HTERT RPE-1 (cell line): Measurements from ENCODE around the gene PLXND1.

ENCODE experiments used
- in situ Hi-C: fragments of 300-500 bp; cut with MboI; formaldehyde crosslinking; loops from 4 replicates; pipeline ENCODE4 v1.14.3; 2020; ENCODE audit warnings: low sequenced_read_pairs

PLXND1 gene

DNA sequence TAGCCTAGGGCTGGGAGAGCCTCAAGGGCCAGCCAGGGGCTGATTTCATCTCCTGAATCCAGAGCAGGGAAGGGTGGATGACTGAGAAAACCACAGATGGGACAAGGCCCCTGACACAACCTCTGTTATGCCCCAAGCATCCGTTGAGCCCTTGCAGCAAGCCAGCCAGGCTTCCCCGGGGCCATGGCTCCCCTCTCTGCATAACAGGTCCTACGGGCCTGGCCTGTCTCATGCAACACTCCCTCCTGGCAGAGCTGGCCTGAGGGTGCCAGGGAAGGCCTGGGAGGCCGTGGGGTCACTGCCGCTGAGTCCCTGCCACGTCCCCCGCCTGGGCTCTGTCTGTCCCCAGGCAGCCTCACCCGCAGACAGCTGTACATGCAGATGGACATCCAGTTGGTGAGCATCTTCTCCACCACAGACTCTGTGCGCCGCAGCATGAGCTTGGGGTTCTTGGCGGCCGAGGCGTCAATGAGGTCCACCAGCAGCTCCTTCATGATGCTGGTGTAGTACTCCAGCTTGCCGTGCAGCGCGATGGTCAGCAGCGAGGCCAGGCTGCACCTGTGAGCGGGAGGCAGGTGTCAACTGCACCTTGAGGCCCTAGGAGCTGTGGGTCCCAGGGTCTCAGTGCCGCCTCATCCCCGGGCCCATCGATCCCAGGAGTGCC is 41.4 kb downstream of the PLXND1 start:
- in situ Hi-C loops, result no loop called here

DNA sequence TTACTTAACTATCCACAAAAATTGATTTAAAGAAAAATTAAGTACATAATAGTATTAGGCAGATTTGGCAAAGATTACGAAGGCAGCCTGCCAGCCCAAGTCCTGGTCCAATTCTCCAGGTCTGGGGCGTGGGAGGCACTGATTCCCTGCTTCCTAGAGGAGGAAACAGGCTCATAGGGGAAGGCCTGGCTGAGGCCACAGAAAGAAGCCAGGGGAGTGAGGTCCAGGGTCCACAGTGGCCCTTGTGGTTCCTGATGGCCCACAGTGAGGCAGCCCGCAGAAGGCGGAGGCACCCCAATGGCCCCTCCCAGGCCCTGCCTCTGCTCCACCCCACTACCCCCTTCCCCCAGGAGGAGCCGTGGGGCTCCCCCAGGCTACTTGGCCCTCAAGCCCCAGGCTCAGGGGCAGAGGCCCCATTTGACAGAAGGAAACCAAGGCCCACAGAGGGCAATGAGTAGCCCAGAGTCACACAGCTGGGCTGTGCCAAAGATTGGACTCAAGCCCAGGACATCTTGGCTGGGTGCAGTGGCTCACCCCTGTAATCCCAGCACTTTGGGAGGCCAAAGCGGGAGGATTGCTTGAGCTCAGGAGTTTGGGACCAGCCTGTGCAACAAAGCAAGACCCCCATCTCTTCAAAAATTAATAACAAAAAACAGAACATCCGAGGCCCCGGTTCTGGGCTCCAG is 42.5 kb downstream of the PLXND1 start:
- in situ Hi-C loops, result no loop called here

DNA sequence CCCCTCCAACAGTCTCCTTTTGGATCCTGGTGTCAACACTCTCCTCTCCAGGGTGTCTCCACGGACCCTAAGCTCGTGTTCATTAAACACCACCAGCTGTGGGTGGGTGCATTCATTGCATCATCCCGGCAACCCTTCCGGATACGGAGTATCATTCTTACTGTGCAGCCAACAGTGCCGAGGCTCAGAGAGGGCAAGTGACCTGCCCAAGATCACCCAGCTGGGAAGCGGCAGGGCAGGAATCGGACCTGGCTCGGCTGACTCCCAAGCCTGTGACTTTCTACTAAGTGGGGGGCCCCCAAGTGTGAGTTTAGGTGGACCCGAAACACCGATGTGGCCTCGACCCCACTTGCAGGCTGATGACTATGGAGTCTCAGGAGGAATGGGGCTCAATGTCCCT is 43.1 kb downstream of the PLXND1 start:
- in situ Hi-C loops, result no loop called here

DNA sequence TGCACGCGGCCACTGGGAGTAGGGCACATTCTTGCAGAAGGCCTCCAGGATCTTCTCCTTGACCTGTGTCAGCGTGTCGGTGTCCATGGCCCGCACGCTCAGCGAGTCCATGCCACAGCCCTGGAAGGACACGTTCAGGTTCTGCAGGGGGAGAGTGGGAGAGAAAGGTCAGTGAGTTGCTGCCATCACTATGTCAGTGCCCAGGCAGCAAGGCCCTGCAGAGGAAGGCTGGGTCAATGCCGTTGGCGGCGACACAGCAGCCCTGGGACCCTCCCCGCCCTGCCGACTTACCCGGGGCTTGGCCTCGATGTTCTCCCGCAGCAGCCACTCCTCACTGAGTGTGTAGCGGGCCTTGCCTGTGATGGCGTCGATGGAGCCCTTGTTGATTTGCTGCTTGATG is 43.7 kb downstream of the PLXND1 start:
- in situ Hi-C loops, result no loop called here

DNA sequence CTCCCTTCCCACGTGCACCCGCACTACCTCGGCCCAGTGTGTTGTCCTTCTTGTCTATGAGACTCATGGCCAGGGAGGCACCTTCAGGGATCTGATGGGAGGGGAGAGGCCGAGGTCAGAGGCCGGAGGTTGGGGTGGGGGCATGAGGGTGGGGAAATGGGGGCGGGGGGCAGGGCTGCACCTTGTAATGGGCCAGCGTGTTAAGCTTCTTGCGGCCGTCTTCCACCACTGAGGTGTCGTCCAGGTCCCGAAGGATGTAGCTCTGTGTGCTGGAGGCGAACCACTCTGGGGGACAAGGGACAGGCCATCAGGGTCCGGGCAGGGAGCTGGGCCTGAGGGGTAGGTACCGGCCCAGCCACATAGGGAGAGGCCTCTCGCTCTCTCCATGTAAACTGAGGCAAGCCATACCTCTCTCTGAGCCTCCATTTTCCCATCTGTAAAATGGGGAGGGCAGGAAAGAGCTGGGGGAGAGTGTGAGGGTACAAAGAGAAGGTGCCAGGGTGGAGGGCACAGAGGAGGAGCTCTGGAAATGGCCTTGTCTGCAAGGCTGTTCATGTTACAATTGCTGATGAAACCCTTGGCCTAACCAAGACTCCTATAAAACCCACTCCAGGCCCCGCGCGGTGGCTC is 44.7 kb downstream of the PLXND1 start:
- in situ Hi-C loops, result no loop called here

DNA sequence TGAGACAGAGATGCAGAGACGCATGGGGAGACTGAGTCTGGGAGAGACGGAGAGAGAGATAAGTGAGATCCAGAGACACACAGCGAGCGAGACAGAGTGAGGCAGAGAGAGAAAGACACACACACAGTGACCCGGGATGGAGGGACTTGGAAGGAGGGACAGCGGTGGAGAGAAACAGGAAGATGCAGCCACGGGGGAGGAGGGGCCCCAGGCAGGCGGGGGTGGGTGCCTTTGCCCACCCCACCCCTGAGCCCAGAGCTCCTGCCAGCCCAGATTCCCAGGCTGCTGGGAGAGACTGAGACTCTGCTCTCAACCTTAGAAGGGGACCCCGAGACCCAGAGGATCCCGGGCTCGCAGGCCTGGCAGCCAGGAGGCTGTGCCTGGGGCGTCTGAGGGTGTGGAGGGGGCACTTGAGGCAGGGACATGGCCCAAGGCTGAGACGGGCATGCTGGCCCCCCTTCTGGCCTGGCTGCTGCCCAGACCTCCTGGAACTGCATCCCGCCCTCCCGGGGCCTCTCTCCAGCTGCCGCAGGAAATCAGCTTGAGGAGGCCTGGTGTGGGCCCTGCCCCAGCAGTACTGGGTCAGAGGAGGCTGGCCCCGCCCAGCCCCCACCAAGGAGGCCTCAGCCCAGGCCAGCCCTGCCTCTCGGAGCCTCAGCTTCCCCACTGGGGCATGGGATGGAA is 45.4 kb downstream of the PLXND1 start:
- in situ Hi-C loops, result no loop called here

DNA sequence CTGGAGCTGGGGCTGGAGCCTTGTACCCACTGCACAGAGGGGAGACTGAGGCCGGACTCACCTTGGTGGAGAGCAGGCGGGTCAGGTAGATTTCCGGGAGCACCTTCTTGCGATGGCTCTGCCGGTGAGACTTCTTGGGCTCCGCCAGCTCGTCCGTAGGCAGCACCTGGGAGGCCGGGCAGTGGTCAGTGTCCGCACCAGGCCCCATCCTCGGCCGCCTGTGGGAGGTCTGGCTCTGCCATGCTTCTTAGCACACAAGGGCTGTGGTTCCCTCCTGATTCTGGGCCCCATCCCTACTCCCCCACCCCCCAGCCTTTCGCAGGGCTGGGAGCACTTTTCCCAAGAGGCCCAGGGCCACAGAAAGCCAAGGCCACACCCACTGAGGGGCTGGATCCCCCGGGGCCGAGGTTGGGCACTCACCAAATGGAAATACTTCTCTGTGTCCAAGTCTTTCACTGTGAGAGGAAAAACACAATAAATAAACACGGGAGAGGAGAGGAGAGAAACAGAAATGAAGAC is 46.1 kb downstream of the PLXND1 start:
- in situ Hi-C loops, result no loop called here

DNA sequence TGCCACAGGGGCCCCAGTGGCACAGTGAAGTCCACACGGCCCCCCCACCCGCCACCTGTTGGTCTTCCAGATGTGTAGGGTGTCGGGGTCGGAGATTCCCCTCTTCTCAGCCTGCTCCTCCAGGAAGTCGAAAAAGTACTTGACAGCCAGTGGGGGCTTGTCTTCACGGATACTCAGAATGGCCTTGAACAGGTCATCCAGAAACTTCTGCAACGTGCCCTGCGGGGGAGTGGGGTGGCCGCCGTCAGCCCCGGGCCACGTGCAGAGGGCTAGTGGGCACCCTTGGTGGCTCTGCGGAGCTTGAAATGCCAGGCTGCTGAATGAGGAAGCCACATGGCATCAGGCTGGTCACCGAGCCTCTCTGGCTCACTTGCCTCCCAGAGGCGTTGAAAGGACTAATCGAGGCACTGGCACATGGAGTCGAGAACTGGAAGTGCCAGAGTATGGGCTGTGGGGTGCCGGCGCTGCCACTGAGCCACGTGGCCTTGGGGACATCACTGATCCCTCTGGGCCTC is 46.9 kb downstream of the PLXND1 start:
- in situ Hi-C loops, result no loop called here

DNA sequence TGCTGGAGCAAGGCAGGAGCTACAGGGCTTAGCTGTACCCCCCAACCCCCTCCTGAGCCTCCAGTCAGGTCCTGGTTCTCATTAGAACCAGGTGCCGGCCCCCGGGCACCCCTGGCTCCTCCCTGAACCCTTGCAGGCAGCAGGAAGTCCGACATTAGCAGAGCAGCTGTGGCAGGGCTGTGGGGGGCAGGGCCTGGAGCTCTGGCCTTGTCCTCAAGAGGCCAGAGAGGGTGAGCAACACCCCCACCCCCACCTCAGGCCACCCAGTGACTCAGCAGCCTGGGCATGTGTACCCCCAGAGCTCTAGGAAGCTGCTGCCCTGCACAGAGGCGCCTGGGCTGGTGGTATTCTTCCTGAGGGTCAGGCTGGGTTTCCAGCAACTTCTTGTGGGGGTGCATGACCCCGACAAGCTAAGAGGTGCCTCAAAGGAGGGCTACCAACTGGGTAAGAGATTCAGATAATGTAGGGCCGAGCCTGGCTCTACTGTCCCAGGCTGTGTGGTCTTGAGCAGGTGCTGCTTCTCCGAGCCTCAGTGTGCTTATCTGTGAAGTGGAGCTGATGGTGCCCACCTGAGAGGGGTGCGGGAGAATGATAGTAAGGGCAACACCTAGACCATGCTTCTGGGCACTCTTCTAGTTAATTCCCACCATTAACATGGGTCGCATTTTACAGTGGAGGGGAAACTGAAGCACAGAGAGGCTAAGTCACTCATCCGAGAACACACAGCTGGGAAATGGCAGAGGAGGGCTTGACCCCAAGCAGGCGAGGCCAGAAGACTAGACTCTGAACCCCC is 47.5 kb downstream of the PLXND1 start:
- in situ Hi-C loops, result no loop called here

DNA sequence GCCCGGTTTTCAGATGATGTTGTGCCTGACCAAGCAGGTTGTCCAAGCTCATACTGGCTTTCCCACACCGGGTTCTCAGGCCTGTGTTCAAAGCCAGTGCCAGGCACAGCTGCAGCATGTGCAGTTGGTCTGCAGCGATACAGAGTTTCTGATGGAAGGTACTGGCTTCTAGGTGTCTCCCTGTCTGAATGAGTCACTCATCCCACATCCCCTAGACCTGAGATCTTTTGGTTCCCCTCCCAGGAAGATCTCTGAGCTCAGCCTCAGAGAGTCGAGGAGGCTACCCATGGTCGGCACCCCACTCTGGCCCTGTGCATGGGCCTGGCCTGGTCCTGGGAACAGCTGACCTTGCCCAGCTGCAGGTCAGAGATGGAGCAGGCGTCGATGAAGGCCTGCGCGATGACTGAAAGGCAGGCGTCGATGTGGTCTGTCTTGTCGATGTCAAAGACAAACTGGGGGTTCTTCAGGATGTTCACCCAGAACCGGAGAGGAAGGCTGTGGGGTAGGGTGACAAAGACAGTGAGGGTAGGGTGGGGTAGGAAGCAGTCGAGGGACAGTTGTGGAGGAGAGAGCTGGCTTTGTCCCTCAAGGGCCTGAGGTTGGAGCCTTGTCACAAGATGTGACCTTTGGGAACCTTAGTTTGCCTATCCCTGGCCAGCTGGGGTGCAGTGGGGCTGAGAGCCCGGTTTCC is 48.2 kb downstream of the PLXND1 start:
- in situ Hi-C loops, result no loop called here

DNA sequence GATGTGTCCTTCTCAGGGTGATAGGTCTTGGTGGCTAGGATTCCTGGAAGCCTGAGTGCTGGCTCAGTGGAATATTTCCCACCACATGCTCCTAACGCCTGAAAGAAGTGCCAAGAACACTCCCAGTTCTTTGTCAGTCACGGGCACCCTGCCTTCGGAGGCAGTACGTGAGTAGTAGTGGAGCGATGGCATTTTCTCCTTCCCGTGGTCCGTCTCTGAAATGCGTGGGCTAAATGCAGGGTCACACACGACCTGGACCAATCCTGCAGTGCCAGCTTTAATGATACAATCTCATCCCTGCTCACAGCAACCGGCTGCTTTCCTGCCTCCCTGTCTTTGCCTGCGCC is 49.0 kb downstream of the PLXND1 start:
- in situ Hi-C loops, result no loop called here

DNA sequence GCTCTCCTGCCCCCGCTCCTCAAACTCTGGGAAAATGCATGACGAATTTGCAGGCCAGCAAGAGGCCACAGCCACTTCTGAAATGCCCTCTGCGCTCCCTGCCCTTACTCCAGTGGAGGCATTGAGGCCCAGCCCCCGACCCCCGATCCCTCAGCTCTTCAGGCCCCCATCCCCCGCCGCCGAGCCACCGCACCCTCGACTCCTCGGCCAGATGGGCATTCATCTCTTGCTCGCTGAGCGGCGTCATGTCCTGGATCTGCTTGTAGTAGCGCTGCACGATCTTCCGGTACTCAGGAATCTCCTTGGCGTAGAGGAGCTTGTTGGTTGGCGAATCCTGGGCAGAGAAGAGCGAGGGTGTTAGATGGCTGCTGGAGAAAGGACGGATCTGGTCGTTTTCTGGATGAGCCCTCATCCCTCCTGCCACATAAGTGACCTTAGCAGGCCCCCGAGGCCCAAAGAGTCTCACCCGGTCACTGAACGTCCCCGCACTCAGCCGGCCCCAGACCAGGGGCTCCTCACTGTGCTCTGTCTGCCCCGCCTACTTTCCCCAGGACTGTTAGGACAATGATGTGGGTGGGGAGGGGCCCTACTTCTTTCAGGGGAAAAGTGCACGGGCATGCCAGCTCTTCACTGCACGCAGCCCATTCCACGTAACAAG is 49.5 kb downstream of the PLXND1 start:
- in situ Hi-C loops, result no loop called here

DNA sequence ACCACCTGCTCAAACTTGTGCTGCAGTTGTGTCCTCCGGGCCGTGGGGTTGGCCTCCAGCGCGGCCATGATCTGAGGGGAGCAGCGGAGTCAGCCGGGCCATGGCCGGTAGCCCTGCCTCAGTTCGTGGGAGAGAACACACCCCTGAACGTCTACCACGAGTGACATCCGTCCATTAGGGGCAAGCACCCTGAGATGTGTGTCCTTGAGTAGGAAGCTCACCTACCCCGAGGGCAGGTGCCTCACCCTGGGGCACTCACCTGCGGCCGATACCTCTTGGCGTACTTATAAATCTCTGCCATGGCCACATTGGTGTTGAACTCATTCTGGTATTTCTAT is 50.1 kb downstream of the PLXND1 start:
- in situ Hi-C loops, result no loop called here

DNA sequence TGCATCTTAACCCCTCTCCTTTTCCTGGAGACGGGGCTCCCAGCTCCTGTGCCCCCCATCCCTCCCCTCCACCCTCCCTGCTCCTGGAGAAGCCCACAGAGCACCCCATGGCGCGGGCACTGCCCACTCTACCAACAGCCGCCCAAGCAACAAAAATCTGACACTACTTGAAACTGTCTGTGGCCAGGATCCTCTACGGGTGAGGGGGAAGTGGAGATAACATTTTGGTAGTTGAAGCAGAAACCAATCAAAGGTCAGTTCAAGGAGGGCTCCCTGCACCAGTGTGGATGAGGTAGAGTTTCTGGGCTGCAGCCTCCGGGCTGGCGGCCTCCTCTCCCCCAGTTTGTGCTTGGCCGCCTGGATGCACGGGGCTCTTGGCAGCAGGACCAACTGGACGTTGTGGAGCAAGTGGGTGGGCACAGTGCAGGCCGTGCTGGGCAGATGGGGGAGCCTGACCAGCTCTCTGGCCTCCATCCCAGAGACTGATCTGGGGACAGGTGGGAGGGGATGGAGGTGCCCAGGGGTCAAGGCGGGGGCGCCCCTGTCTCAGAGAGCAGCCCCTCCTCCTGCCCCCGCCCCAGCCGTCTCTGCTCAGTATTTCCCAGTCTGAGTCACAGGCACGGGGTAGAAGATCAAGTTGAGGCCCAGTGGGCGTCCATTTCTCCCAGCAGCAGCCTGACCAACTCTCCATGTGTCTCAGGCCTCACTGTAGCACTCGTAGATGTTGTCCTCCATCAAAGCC is 50.7 kb downstream of the PLXND1 start:
- in situ Hi-C loops, result no loop called here

DNA sequence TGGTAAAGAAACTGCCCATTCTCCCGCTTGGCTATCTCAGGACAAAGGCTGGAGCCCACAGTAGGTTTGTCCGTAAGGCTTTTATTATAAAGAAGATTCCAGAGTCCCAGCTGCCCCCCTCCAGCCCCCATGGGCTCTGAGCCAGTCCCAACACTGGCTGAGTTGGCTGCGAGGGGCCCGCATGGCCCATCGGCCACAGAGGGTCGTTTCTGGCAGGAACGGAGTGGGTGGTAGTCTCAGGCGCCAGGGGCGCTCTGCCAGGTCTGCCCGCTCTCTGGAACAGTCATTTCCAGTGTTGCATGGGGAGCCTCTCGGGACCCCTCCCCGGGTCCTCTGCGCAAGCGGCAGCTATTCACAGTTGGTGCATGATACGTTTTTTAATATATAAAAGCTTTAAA is 51.3 kb downstream of the PLXND1 start:
- in situ Hi-C loops, result no loop called here

DNA sequence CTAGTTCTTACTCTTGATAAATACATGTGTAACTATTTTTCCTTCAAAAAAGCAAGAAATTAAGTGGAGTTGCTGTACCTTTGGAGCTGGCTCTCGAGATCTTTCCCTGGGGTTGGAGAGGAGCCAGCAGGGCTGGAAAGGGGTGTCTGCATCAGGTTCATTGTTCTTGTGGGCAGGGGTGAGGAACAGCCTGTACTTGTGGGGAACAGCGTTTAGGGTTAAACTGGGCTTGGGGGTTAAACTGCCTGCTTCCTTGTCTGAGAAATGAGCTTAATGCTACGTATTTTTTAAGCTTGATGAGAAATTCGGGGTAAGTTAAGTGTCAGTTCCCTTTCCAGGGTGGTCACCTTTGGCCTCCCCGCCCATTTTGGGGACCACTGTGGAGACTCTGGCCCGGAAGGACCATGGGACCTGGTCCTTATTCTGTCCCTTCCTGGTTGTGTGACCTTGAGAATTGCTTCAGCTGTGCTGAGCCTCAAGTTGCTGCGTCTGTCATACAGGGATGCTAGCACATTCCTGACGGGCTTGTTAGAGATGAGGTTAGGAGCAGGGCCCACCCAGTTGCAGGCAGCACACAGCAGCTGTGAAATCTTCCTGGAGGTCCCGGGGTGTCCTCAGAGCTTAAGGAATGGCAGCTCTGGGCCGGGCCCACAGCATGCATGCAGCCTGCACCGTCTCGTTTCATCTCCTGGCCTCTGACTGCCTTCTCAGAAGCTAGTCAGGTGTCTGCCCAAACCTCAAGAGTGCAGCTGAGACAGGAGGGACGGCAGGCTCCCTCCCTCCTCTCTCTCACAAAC is 51.9 kb downstream of the PLXND1 start:
- in situ Hi-C loops, result no loop called here

DNA sequence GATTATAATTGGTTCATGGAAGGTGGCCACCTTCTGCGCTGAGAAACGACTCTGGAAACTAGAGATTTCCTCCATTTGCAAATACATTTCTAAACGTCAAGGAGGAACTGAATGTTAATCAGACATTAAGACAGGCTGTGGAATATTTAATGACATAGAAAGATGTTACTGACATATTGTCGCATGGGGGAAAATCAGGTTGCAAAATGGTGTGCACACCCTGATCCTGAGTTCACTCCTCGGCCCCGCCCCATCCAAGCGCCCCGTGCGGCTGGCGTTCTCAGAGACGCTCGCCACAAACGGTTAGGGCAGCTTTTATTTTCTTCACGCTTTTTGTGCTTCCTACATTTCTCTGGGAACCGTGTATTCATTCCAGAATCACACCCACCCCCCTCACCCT is 52.8 kb downstream of the PLXND1 start:
- in situ Hi-C loops, result no loop called here

DNA sequence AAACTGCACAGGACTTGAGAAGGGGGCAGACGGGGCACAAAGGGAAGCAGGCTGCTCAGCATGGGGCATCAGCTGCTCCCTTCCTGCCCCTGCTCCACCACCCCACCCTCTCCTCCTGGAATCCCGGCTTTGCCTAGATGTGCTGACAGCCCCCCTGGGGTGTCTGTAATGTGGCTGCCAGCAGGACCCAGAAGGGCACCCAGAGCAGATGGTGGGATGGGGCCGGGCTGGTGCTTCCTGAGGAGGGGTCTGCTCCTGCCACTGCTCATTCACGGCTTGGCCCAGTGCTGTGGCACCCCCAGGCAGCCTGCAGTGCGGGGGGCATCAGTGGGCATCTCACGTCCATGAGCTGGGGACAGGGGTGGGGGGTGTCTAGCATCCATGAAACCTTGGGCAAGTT is 53.3 kb downstream of the PLXND1 start:
- in situ Hi-C loops, result no loop called here
